GM12892 (cell line): Measurements from ENCODE around the gene STEAP1B.

Experiments
- POLR2A ChIP-seq: IDR thresholded peaks from 2 replicates; pipeline ENCODE4 v1.6.1; 2011; ENCODE audit warnings: low read depth, low read length, control low read depth
- POLR2AphosphoS5 ChIP-seq: IDR thresholded peaks from 2 replicates; pipeline ENCODE4 v1.6.1; 2011; ENCODE audit warnings: low read depth, low read length, control low read depth

DNA sequence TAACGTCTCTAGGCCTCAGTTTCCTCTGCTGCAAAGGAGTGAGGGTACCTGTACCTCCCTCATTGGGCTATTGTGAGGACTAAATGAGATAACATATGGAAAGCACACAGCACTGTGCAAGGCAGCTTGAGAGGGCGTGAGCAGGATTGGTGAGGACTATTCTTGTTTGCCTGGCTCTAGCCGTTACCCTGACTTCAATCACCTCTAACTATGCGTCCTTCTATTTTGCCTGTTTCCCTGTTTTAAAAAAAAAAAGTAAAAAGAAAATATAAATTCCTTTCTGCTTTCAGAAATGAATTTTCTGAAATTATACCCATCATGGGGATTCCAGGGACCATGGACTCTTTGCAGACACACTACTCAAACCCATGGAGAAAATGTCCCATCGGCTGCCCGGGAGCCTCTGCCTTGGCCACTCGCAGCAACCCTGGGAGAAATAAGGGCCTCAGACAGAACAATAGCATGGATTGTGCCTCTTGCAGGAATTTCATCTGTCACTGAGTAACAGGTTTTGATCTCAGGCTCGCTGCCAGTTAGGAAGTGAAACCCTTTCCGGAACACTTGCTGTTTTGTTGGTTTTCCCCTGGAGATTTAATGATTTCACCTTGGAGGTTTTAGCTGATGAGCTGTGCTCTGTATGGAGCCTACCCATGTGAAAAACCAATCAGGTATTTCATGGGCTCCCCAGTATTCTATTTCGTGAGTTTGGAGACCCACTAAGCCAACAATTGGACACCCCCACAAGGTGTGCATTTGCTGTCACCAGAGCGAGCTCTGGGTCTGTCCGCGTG lies 55.6 kb downstream of the STEAP1B start:
- TF ChIP-seq POLR2AphosphoS5 (no peak), POLR2A (no peak)
